Measurements from ENCODE around the gene HOXC4.

Gene HOXC4

DNA sequence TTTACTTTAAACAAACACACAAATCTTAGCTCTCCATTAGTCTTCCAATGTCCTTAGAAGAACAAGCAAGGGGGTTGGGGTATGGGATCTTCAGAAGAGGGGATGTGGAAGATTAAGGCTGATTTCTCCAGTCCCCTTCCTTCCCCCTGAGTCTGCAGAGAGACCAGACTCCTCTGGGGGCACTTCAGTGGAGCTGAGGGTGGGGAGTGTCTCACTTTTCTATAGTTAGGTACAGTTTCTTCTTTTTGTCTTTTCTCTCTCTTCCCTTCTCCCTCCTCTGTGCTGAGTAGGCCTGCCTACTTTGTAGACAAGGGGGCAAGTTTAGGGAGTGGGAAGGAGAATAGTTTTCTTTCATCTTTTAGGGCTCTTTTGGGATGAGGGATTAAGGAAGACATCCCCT is 2.5 kb downstream of the HOXC4 start:
- Histone ChIP-seq H3K4me1 (no peaks in the 10 kb centered on the region), H3K9me3 (ENCODE audit: control insufficient read depth, low read length) (no peaks in the 10 kb centered on the region), H2AFZ (no peak overlapping the region), H3K27ac (no peak overlapping the region), H3K4me3 (ENCODE audit: low read depth, low read length) (no peak overlapping the region), H3K27me3 (ENCODE audit: control insufficient read depth, insufficient read depth, low read length) (peaks cover 11% of the 10 kb centered on the region), H3K9ac (no peak overlapping the region), H3K79me2 (no peaks in the 10 kb centered on the region), H3K36me3 (ENCODE audit: control insufficient read depth, insufficient read depth, low read length) (no peaks in the 10 kb centered on the region), H3K4me2 (ENCODE audit: low read length) (no peak overlapping the region)
- TF ChIP-seq, protein P1, sequence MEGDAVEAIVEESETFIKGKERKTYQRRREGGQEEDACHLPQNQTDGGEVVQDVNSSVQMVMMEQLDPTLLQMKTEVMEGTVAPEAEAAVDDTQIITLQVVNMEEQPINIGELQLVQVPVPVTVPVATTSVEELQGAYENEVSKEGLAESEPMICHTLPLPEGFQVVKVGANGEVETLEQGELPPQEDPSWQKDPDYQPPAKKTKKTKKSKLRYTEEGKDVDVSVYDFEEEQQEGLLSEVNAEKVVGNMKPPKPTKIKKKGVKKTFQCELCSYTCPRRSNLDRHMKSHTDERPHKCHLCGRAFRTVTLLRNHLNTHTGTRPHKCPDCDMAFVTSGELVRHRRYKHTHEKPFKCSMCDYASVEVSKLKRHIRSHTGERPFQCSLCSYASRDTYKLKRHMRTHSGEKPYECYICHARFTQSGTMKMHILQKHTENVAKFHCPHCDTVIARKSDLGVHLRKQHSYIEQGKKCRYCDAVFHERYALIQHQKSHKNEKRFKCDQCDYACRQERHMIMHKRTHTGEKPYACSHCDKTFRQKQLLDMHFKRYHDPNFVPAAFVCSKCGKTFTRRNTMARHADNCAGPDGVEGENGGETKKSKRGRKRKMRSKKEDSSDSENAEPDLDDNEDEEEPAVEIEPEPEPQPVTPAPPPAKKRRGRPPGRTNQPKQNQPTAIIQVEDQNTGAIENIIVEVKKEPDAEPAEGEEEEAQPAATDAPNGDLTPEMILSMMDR (IDR thresholded peaks at IDR 0.05): no peak

DNA sequence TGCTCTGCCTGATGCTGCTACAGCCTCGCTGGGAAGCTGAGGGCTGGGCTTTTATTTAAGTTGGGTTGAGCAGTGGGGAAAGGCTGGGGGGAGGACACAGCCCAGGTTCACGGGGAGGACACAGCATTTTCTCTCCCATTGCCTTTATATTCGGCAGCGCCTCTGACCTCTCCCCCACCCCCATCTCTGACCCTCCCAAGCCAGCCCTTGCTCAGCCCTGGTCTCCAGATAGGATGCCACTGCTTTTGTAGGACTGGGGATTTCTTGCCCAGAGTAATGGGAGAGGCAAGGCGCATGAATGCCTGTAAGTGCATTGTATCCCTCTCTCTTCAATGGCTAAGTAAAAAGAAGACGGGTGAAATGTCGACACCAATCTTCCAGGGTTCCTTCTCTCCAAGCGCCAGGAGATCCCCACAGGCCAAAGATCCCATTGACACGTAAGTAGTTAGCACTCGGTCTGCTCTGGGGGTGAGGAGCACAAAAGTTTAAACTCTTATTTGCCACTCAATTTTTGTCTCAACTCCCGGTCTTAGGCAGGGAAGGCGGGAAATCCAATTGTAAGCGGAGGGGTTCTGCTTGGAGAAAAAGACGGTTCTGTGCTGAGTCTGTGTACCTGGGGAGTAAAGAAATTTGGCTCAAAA is 4.6 kb downstream of the HOXC4 start:
- Histone ChIP-seq H3K9me3 (ENCODE audit: control insufficient read depth, low read length) (no peaks in the 10 kb centered on the region), H2AFZ (no peak overlapping the region), H3K36me3 (ENCODE audit: control insufficient read depth, insufficient read depth, low read length) (no peaks in the 10 kb centered on the region), H3K27ac (no peak overlapping the region), H3K4me3 (ENCODE audit: low read depth, low read length) (no peak overlapping the region), H3K4me2 (ENCODE audit: low read length) (no peak overlapping the region), H3K4me1 (no peaks in the 10 kb centered on the region), H3K27me3 (ENCODE audit: control insufficient read depth, insufficient read depth, low read length) (peaks cover 9% of the 10 kb centered on the region), H3K79me2 (no peaks in the 10 kb centered on the region), H3K9ac (no peak overlapping the region)
- TF ChIP-seq, protein P1 (IDR thresholded peaks at IDR 0.05): no peak

DNA sequence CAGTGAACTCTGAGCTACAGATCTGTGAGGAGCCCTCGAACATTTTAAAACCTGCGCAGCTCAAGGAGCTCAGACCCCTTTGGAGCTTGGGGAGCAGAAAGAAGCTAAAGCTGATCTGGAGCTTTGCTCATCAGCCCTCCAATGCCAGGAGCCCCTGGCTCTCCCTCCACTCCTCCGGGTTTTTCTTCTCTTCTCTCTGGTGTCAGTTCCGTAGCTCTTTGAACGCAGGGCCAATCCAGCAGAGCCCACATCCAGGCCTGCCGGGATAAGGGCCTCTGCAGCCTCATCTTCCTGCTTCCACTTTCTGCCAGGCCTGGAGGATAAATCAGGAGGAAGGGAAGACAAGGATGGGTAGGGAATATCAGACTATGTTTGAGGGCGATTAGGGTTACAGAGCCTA is 6.0 kb downstream of the HOXC4 start:
- Histone ChIP-seq H3K9me3 (ENCODE audit: control insufficient read depth, low read length) (no peaks in the 10 kb centered on the region), H3K4me3 (ENCODE audit: low read depth, low read length) (no peak overlapping the region), H3K4me1 (no peaks in the 10 kb centered on the region), H3K27ac (no peak overlapping the region), H3K36me3 (ENCODE audit: control insufficient read depth, insufficient read depth, low read length) (no peaks in the 10 kb centered on the region), H3K9ac (no peak overlapping the region), H2AFZ (no peak overlapping the region), H3K27me3 (ENCODE audit: control insufficient read depth, insufficient read depth, low read length) (peaks cover 6% of the 10 kb centered on the region), H3K79me2 (no peaks in the 10 kb centered on the region), H3K4me2 (ENCODE audit: low read length) (no peak overlapping the region)
- TF ChIP-seq, protein P1 (IDR thresholded peaks at IDR 0.05): no peak

DNA sequence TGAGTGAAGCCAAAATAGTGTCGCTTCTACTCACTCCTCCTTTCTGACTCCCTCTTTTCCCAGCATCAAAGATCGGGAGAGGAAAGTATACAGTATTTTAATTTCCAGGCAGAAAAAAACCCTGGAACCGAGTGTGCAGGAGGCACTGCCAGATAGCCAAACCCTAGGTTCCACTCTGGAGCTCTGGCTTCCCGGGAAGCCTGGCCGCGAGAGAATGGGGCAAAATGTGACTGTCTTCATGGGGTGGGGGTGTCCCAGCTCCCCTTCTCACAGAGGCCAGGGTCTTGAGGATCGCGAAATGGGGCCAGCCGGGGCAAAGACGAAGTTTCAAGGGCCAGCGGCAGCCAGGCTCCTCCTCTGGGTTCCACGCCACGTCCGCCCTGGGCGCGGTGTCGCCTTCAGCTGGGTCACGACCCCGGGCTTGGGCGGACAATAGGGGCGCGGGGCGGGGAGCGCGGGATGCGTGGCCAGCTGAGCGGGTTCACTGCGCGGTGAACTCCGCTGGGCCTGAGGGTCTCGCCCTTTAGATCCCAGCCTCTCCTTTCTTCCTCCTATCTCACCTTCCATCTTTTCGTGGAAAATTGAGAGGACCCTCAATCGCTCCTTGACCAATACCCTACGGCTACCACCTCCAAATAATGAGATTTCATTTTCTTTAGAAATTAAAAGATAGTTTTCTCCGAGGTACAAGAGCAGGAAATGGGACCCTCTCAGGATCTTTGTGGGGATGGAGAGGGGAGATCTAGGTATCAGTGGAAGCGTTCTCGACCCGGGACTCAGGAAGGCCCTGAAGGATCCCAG is 6.7 kb downstream of the HOXC4 start:
- Histone ChIP-seq H2AFZ (no peak overlapping the region), H3K4me3 (ENCODE audit: low read depth, low read length) (no peak overlapping the region), H3K36me3 (ENCODE audit: control insufficient read depth, insufficient read depth, low read length) (no peaks in the 10 kb centered on the region), H3K4me1 (no peaks in the 10 kb centered on the region), H3K27me3 (ENCODE audit: control insufficient read depth, insufficient read depth, low read length) (peaks cover 6% of the 10 kb centered on the region), H3K79me2 (no peaks in the 10 kb centered on the region), H3K27ac (no peak overlapping the region), H3K9ac (no peak overlapping the region), H3K4me2 (ENCODE audit: low read length) (no peak overlapping the region), H3K9me3 (ENCODE audit: control insufficient read depth, low read length) (no peaks in the 10 kb centered on the region)
- TF ChIP-seq, protein P1 (IDR thresholded peaks at IDR 0.05): no peak

Measured in parathyroid adenoma (tissue), 2 donors.